GM19467 (cell line): ENCODE results near the gene EGR2.

Experiments used
- ATAC-seq: cut with Tn5 transposase; IDR thresholded peaks from one replicate; pipeline ENCODE4 v1.9.1; 2021; ENCODE audit warnings: mild to moderate bottlenecking, moderate library complexity; ENCODE audit not compliant: unreplicated experiment

The EGR2 gene

DNA sequence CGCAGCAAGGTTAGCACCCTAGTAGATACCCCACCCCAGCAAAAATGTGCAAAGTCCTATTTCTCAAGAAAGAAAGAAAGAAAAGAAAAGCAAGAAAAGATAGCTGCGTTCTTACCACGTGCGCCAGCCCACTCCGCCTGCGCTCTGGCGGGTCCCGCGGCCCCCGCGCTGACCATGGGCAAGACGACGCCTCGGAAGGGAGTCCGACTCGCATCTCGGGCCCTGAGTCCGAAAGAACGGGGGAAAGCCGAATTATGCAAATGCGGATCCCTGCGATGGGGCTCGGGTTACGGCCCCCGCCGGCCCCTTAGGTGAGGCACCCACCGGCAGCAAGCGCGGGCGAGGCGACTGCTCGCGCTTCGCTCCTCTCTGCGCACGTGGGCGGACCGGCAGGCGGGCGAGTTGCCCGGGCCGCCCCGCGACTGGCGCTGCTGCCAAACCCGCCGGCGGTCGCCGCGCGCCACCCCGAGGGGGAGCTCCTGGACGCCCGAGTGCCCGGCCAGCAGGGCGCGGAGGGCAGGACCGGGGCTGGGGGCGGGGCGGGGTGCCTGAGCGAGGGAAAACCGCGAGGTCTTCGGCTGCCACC lies 2.4 kb upstream of the EGR2 start:
- no peak for ATAC-seq

DNA sequence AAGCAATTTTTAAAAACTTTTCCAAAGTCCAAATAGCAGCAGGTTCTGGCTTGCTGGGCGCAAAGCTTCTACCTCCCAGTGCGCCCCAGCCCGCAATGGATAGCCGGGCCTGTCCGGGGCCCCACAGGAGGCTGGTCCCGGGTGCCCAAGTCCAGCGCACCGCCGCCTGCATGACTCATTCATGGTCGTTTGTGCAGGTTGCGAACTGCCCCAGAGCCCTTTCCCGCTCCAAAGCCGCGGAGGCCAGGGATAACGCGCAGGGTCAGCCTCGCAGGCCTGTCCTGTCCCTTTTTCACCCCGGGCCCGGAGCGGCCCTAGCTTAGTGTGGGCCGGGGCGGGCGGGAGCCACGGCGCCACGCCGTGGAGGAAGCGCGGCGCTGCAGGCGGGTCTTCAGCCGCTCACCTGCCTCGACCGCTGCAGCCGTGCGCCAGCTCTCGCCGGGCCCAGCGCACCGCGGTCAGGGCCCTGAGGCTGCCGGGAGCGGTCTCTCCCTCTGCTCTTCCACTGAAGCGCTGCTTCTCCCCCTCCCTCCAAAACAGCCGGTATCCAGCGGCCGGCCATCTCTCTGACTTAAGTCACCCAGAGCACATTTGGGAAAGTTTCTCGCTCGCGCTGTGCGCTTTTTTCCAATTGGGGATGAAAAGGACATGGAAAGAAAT lies 1.7 kb upstream of the EGR2 start:
- ATAC-seq: peak; percentile 38

DNA sequence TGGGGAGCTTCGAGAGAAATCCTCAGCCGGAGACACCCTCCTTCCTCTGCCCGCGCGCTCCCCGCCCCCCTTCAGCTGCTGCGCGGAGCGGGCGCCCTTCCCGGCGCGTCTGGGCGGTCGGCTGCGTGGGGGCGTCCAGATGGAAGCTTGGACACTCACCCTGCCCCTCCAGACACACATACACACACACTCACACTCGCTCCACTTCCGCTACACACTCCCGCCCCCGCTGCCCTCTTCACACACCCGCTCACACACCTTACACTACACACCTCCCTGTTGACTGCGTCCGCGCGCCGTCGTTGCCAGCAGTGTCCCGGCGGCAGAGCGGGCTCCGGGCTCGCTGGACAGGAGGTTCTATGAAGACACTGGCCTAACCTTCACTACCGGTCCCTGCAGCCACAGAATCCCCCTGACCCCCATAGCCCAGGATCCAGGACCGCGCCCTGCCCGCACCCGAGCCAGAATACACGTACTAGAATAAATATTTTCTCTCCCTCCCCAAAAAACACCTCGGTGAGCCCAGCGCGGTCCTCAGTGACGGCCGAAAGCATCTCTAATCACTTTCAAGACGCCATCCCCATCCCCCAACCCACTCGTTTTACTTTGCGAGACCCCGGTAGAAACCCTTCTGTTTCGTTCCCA lies 1.1 kb upstream of the EGR2 start:
- peak; percentile 17 for ATAC-seq

DNA sequence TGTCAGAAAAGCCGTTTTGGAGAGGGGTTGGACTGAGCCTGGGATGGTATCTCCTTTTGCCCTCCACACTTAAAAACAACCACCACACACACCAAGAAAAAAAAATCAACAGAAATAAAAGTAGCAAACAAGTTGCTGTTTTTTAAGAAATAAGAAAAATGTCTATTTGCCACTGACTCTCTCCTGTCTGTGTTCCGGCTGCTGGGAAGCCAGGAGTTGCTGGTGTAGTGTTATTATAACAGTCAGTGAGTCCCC lies 163 bp downstream of the EGR2 start:
- ATAC-seq: no peak

DNA sequence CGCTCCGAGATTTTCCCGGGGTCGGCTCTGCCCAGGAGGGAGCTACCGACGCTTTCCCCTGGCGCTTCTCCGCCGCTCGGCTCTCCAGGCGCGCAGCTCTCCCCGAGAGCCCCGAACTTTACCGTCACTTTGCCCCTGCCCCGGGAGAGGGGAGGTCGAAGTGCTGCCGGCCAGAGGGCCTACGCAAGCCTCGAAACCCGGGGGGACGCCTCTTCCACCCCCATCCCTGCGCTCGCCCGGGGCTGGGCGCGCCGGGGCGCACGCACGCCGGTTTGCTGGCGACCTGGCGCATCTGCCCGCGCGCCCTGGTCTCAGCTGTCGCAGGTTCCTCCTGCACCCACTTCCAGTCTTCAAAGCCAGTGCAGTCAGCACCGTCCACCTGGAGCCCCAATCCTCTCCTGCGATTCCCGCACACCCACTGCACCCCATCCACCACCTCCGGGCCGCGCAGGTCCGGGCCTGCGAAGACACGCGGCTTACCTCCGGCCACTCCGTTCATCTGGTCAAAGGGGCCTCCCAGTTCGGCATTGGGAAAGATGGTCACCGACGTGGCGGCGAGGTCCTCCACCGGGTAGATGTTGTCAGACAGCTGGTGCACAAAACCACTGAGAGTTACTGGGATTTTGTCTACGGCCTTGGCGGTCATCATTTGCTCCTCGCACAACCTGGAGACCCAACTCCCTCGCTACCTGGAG lies 638 bp downstream of the EGR2 start:
- ATAC-seq: no peak

DNA sequence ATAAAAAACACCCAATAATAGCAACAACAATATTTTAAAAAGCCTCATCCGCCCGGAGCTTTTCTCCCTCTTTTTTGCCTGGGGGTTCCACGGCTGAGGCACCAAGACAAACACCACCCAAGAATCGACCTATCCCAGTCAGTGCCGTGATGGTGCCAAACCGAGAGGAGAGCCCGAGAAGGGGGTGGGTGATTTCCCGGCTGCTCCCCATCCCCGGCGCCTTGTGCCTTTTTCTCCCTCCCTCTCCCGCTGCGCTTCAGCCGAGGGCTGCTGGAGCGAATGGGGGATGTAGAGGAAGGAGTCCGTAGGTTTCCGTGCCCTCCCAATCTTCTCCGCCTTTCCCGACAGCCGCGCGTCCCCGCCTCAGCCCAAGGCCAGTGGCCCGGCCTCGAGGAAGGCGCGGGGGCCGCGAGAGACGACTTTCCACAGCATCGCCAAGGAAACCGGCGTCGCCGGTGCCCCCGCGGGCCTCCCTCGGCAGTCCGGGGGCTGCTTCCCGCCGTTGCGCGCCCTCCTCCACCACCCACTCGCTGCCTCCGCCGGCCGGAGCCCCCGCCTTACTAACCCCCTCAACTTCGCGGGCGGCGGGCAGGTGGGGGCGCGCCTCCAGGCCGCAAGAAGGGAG lies 1.3 kb downstream of the EGR2 start:
- ATAC-seq: no peak

DNA sequence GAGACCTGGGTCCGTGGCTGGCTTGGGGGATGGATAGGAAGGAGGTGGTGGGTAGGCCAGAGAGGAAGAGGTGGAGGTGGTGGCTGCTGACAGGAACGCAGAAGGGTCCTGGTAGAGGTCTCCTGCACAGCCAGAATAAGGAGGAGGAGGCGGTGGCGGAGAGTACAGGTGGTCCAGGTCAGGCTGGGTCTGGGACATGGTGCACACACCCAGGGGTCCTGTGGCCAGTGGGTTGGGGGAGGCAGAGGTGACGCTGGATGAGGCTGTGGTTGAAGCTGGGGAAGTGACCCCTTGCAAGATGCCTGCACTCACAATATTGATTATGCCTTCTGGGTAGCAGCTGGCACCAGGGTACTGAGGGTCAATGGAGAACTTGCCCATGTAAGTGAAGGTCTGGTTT lies 2.2 kb downstream of the EGR2 start:
- no peak for ATAC-seq

DNA sequence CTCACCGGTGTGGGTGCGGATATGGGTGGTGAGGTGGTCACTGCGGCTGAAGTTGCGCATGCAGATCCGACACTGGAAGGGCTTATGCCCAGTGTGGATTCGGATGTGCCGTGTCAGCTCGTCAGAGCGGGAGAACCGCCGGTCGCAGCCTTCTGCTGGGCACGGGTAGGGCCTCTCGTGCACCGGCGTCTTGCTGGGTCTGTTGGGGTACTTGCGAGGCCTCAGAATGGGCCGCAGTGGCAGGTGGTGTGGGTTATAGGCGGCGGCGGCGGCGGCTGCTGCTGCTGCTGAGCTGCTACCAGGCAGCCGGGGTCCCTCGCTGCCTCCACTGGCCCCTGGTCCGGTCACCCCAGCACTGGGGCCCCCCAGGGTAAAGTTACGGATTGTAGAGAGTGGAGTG lies 2.7 kb downstream of the EGR2 start:
- no peak for ATAC-seq

DNA sequence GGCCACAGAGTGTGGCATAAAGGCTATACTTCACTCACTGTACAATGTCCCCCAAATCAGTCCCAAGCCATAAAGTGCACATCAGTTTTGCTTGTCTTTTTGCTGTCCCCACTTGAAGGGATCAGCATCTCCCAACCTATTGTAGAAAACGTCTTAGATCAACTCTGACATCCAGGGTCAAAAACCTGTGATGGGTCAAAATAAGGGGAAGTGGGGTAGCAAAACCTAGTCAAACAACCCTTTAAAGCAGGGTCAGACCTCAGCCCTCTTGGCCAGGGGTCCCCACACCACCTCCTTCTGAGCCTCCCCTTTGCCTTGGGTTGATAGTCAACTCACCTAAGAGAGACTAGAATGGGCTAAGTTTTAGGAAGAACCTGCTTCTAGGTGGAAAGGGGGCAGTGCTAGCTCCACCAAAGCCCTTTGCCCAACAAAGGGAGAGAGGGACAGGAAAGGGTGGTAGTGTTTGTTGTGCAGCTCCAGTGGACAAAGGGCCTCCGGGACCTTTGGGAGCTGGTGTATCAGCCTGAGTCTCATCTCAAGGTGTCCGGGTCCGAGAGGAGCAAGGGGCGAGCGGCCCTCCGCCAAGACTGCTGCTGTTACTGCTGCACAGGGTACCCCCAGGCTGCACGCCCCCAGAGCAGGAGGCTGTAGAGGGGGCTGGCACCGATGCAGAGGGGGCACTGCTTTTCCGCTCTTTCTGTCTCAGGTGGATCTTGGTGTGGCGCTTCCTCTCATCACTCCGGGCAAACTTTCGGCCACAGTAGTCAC lies 3.3 kb downstream of the EGR2 start:
- ATAC-seq: no peak

DNA sequence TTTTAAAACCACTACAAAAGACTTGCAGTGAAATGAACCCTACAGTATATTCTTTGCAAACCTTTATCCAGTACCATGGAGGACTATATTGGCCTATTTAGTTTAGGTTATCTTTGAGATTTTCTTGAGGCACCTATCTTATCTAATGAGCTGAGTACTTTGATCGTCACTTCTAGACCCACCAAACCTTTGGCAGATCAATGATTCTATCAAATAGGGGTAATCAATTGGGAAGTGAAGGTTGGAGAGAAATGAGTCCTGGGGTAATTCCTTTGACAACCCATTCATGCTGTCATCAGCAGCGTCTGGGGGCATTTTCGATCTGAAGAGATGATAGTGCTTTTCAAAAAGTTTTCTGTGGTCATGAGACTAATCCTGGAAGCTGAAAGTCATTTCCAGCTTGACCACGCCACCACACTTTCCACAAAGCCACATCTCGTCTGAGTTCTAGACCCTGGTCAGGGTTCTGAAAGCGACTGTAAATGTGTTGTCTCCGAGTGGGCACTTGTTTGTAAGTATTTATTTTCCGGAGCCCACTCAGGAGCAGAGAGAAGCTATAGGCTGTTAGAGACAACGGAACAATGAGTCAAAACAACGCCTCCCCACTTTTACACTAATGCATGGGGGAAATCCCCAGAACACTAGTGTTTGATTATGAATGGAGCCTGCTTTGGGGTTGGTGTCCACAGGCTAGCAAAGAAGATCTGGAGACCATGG lies 4.8 kb downstream of the EGR2 start:
- ATAC-seq: peak; percentile 30

DNA sequence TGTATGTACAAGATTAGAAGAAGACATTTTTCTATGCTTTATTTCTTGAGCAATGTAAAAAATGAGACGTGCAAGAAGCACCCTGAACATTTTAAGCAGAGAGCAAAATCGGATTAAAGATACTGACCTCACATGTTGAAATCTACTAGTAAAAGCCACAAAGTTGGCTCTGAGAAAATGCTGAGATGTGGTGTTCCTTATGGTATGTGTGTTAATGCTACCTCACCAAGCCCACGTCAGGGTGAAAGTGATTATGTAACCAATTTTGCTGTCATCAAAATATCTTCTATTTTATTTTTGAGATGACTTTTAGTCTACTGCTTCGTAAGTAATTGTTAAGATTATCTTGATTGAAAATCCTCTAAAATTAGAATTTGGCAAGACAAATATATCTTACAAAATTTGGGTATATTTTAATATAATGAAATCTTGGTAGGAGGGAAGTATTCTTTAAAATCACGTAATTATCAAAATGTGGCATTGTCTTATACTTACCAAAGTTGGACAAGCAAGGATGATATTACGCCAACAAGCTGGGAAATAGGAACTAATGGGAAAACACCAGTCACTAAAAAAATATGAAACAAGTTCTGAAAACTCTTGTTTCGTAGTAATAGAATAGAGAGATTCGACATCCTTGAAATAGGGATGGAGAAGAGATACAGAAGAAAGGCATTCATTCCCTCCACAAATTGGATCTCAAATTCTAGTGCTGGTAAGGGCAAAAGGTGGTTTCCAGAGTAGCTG lies 5.8 kb downstream of the EGR2 start:
- no peak for ATAC-seq

DNA sequence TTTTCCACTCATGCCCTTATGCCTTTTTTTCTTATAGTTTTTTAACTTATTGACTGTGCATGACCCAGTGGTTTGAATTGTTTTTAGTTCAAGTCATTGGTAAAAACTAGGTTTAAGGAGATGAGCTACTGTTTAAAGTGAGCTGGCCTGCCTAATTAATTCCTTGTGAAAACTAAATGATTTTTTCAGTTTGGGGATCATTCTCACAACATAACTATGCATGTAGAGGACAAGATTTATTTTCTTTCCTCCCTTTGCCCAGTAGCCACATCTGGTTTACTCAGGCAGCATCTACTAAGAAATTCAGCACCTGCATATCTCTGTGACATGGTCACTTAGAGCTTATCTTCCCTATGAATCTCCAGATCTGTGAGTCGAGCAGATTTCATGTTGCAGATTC lies 9.9 kb downstream of the EGR2 start:
- ATAC-seq: no peak

DNA sequence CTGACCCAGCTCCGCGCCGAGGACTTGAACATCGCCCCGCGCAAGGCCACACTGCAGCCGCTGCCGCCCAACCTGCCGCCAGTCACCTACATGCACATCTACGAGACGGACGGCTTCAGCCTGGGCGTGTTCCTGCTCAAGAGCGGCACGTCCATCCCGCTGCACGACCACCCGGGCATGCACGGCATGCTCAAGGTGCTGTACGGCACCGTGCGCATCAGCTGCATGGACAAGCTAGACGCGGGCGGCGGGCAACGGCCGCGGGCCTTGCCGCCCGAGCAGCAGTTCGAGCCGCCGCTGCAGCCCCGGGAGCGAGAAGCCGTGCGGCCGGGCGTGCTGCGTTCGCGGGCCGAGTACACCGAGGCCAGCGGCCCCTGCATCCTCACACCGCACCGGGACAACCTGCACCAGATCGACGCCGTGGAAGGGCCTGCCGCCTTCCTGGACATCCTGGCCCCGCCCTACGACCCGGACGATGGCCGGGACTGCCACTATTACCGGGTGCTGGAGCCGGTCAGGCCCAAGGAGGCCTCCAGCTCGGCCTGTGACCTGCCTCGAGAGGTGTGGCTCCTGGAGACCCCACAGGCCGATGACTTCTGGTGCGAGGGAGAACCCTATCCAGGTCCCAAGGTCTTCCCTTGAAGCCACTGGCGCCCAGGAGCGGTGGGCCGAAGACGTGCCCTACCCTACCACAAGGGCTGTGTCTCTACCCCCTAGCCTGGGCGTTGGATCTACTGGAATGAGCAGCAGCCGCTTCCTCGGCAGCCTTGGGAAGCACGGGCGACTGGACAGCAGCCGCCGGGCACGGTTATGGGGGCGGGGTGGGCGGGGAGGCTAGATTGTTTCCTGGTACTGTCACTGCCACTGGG lies 10.7 kb downstream of the EGR2 start:
- peak; percentile 9 for ATAC-seq

DNA sequence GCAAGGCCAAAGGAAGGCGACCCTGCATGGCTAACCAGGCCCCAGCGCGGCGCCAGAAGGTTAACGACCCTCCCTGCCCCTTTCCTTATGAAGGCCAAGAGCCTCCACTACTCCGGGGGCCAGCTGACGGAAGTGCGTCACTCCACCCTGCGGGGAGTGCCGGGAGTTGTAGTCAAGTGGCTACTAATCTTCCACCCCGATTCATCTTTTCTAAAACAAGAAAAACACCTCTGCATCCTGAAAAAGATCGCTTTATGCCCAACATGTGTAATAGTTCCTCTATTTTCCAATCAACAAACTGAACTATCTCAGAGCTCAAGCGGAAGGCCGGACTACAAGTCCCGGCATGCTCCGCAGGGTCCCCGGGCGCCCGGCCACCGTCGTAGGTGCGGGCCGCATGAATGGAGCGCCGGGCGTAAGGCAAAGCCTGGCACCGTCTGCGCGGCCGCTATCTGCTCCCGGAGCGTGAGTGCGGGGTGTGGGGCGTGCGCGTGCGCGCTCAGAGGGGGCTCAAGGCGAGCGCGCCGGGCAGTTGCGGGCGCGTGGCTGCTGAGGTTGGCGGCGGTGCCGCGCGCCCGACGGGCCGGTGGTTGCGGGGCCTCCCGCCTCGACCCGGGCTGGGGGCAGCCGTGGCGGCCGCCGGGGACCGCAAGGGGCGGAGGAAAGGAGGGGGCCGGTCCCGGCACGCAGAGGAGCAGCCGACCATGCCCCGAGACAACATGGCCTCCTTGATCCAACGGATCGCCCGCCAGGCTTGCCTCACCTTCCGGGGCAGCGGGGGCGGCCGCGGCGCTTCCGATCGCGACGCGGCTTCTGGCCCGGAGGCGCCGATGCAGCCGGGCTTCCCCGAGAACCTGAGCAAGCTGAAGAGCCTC lies 11.6 kb downstream of the EGR2 start, which contains the start of gene ADO:
Gene ADO, plus strand, starts transcription at position 365 of the 875 bp plus-strand sequence. Its CDS starts 340 bp downstream, at position 705.
- peak; percentile 85 for ATAC-seq

DNA sequence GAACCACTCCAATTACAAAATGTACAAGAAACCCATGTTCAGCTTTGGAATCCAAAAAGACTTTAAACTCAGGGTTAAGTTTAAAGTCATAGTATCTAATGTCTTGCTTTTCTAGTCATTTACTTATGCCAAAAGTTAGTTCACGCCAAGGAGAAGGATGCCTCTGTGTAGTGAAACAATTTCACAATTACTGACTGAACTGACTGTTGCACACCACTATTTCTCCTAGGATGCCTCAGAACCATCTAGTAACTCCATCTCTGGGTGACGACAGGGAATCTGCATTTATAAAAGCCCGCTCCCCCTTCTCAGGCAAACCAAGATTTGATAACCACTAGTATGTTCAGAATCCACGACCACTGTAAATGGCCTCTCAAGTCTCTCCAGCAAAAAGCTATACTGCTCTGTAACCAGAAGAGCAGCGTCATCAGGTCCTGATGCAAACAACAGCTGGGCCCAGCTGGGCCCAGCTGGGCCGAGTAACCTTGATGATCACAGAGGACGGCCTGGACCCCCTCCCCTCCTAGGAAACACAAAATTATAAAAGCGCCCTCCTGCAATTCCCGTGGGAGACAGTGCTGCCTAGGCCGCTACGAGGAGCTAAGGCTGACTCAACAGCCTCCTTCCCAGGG lies 12.3 kb downstream of the EGR2 start:
- peak; percentile 0 for ATAC-seq

DNA sequence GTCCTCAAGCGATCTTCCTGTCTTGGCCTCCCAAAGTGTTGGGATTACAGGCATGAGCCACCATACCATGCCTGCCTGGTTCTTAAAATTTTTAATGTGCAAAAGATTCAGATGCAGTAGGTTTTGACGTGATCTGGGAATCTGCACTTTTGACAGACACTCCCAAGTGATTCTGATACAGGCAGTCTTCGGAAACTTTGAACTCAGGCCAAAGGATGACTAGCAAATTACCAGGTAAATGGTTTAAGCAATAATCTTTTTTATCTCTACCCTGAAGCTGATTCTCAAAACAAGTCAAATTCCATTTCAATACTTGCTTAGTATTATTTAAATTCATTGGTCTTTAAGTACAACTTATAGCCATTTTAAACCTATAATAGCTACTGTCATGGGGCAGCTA lies 14.3 kb downstream of the EGR2 start:
- no peak for ATAC-seq

DNA sequence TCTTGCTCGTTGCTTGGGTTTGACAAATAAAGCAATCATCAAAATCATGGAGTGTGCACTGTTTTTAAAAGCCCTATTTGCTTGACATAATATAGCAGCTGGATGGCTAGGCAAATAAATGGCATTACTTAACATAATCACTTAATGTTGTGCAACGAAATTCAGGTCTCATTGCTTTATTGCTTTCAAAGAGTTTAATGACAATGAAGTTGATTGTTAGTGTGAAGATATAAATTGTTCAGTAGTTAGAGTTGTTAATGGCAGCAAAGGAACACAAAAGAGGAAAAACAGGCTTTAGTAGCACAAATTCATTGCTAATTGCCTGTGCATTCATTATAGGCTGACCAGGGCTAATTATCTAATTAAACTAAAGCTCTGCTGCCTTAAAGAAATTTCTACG lies 19.3 kb downstream of the EGR2 start:
- no peak for ATAC-seq
